ENCODE results near the gene ZNF701. TPM values are rescaled to one million over a fixed set of nuclear protein-coding genes. Genes with fewer than 3 reads are reported as not detected.
"Not testable (repeated sequence)": the region's sequence is repeated elsewhere in the genome, so short reads cannot be mapped to it uniquely, and the experiment has no call there.

The ZNF701 gene
- total RNA-seq, 4 donors from 2014 or later, result 8.6 to 24.6 (median 10.2) TPM

- TF ChIP-seq CTCF (IDR thresholded peaks at IDR 0.05), result no peak
- ATAC-seq (ENCODE audit: low FRiP score), result no peak
- DNase-seq (ENCODE audit: low spot score), result no peak
Observed at GRCh38 chr19:52533901-52534300, 36.2 kb upstream of the ZNF701 start.

GRCh38 chr19:52535385-52535770 is 34.7 kb upstream of the ZNF701 start:
- DNase-seq (ENCODE audit: low spot score), result not testable (repeated sequence)
- peak; percentile 3 for ATAC-seq (ENCODE audit: low FRiP score)

- ATAC-seq (ENCODE audit: low FRiP score), result peak; percentile 99
- peak; percentile 81 for DNase-seq (ENCODE audit: low spot score)
- TF ChIP-seq CTCF (IDR thresholded peaks at IDR 0.05), result no peak
Observed at GRCh38 chr19:52535771-52536447, 34.2 kb upstream of the ZNF701 start.

GRCh38 chr19:52536448-52536800 is 33.7 kb upstream of the ZNF701 start:
- ATAC-seq (ENCODE audit: low FRiP score) (peak; percentile 63), DNase-seq (ENCODE audit: low spot score) (no peak)
- TF ChIP-seq CTCF (IDR thresholded peaks at IDR 0.05), result no peak

GRCh38 chr19:52538815-52539214 is 31.3 kb upstream of the ZNF701 start:
- ATAC-seq (ENCODE audit: low FRiP score); DNase-seq (ENCODE audit: low spot score): not testable (repeated sequence)

- DNase-seq (ENCODE audit: low spot score); ATAC-seq (ENCODE audit: low FRiP score): not testable (repeated sequence)
Observed at GRCh38 chr19:52541176-52541575, 28.9 kb upstream of the ZNF701 start.

GRCh38 chr19:52541608-52542007 is 28.5 kb upstream of the ZNF701 start:
- no peak for TF ChIP-seq CTCF (IDR thresholded peaks at IDR 0.05)
- DNase-seq (ENCODE audit: low spot score) (no peak), ATAC-seq (ENCODE audit: low FRiP score) (no peak)

- not testable (repeated sequence) for ATAC-seq (ENCODE audit: low FRiP score); DNase-seq (ENCODE audit: low spot score)
Observed at GRCh38 chr19:52542541-52542940, 27.5 kb upstream of the ZNF701 start.

- no peak for TF ChIP-seq CTCF (IDR thresholded peaks at IDR 0.05)
- DNase-seq (ENCODE audit: low spot score), result no peak
- ATAC-seq (ENCODE audit: low FRiP score), result no peak
Observed at GRCh38 chr19:52542984-52543664, 27.0 kb upstream of the ZNF701 start.

Measured in omental fat pad (tissue), 4 donors.